Caco-2 (cell line): ENCODE measurements around the gene ARL4A. TPM values are rescaled to one million over a fixed set of nuclear protein-coding genes. Genes with fewer than 3 reads are reported as not detected.
"Not testable (repeated sequence)": the region's sequence is repeated elsewhere in the genome, so short reads cannot be mapped to it uniquely, and the experiment has no call there.

Experiments used
- BruUV-seq: library from RNA; stranded (reverse); fragments of 400-500 nt; replicated peaks from 2 replicates; lab custom pipeline; 2021; lab: Mats Ljungman, UMichigan
- CTCF ChIA-PET: fragments of 300-600 bp; sonication (Branson Sonifier 250); formaldehyde crosslinking; loops from one replicate; lab custom pipeline; 2022; ENCODE audit warnings: antibody characterized with exemption; lab: Charles Lee
- POLR2A ChIA-PET: fragments of 300-600 bp; sonication (Branson Sonifier 250); formaldehyde crosslinking; loops from one replicate; lab custom pipeline; 2022; ENCODE audit warnings: antibody characterized with exemption; lab: Charles Lee
- DNase-seq, 2 experiments: peaks; one replicate each; pipeline versions ENCODE4 v3.0.0 to v3.0.0-alpha.2; 2020 to 2022
- H3K27me3 ChIP-seq: replicated peaks from 2 replicates; pipeline ENCODE4 v1.6.0; 2011; ENCODE audit warnings: low read length; ENCODE audit not compliant: control insufficient read depth, insufficient read depth
- H3K36me3 ChIP-seq: 2 replicates; pipeline ENCODE4 v1.5.1; 2011; ENCODE audit warnings: low read length; ENCODE audit not compliant: control insufficient read depth, insufficient read depth
- H3K4me1 ChIP-seq: fragments of 250-450 bp; sonication (Bioruptor Pico); 2 replicates; pipeline ENCODE4 v1.5.1; 2020; ENCODE audit warnings: mild to moderate bottlenecking
- H3K4me3 ChIP-seq: 2 replicates; pipeline ENCODE4 v1.5.1; 2011; ENCODE audit warnings: low read depth, mild to moderate bottlenecking, control low read depth, low read length
- H3K9me3 ChIP-seq: fragments of 250-450 bp; sonication (Bioruptor Pico); 2 replicates; pipeline ENCODE4 v1.5.1; 2020; ENCODE audit warnings: mild to moderate bottlenecking, moderate library complexity
- H3K27ac Mint-ChIP-seq: one replicate; pipeline ENCODE4 v1.8.0; 2022; ENCODE audit warnings: mixed read lengths; ENCODE audit not compliant: unreplicated experiment
- H3K27me3 Mint-ChIP-seq: one replicate; pipeline ENCODE4 v1.8.0; 2022; ENCODE audit warnings: mixed read lengths; ENCODE audit not compliant: insufficient read depth, unreplicated experiment
- H3K36me3 Mint-ChIP-seq: one replicate; pipeline ENCODE4 v1.8.0; 2022; ENCODE audit warnings: mild to moderate bottlenecking, mixed read lengths; ENCODE audit not compliant: insufficient read depth, unreplicated experiment
- H3K4me1 Mint-ChIP-seq: one replicate; pipeline ENCODE4 v1.8.0; 2022; ENCODE audit warnings: low read depth, mixed read lengths; ENCODE audit not compliant: unreplicated experiment
- H3K4me3 Mint-ChIP-seq: one replicate; pipeline ENCODE4 v1.8.0; 2022; ENCODE audit warnings: mild to moderate bottlenecking, moderate library complexity, mixed read lengths; ENCODE audit not compliant: unreplicated experiment
- H3K9me3 Mint-ChIP-seq: one replicate; pipeline ENCODE4 v1.8.0; 2022; ENCODE audit warnings: mixed read lengths; ENCODE audit not compliant: unreplicated experiment
- CTCF ChIP-seq, 2 experiments: fragments of 200-600 bp in 1 of 2; IDR thresholded peaks; 1 replicate in 1 of 2; 2 replicates in 1 of 2; pipeline versions ENCODE4 v1.5.1 to v1.8.0; 2011 to 2022; ENCODE audit warnings: antibody characterized with exemption in 1 of 2, control low read depth in 1 of 2, inconsistent platforms in 1 of 2, low read depth in 1 of 2, low read length in 1 of 2, mild to moderate bottlenecking in 1 of 2, moderate library complexity in 1 of 2; ENCODE audit not compliant: insufficient read depth in 1 of 2, severe bottlenecking in 1 of 2, unreplicated experiment in 1 of 2
- intact Hi-C: fragments of 100-400 bp; cut with micrococcal nuclease; formaldehyde crosslinking; loops from one replicate; pipeline ENCODE4 v1.10.0; 2022; ENCODE audit not compliant: unreplicated experiment
- total RNA-seq: library from RNA; stranded (reverse); gene quantifications from 2 replicates; pipeline ENCODE4 v1.2.3, GENCODE V29; 2022

Gene ARL4A
- total RNA-seq, 1 experiment from 2014 or later: 40.6 TPM

GRCh38 chr7:12661581-12661980, 25.9 kb upstream of the ARL4A start:
- H3K4me3 ChIP-seq: no peak overlapping the region
- H3K4me1 ChIP-seq: peaks cover 9% of the 10 kb centered on the region; the same call in 1 of the 2 replicates
- H3K4me1 Mint-ChIP-seq: no peaks in the 10 kb centered on the region
- no peaks in the 10 kb centered on the region for H3K36me3 ChIP-seq
- no peak for TF ChIP-seq CTCF (IDR thresholded peaks at IDR 0.05; ENCODE audit: insufficient read depth in 1 of 2, low read depth in 1 of 2, low read length in 1 of 2, severe bottlenecking in 1 of 2, unreplicated experiment in 1 of 2)
- H3K27me3 ChIP-seq: no peaks in the 10 kb centered on the region
- ChIA-PET CTCF (no interaction called here), POLR2A (no interaction called here)
- DNase-seq: no peak
- H3K27ac Mint-ChIP-seq: no peak overlapping the region
- H3K4me3 Mint-ChIP-seq: no peak overlapping the region
- BruUV-seq: no TSS peak
- intact Hi-C loops: no loop called here
- H3K36me3 Mint-ChIP-seq: no peaks in the 10 kb centered on the region
- H3K9me3 ChIP-seq: no peaks in the 10 kb centered on the region
- H3K9me3 Mint-ChIP-seq: no peaks in the 10 kb centered on the region
- no peaks in the 10 kb centered on the region for H3K27me3 Mint-ChIP-seq

DNA sequence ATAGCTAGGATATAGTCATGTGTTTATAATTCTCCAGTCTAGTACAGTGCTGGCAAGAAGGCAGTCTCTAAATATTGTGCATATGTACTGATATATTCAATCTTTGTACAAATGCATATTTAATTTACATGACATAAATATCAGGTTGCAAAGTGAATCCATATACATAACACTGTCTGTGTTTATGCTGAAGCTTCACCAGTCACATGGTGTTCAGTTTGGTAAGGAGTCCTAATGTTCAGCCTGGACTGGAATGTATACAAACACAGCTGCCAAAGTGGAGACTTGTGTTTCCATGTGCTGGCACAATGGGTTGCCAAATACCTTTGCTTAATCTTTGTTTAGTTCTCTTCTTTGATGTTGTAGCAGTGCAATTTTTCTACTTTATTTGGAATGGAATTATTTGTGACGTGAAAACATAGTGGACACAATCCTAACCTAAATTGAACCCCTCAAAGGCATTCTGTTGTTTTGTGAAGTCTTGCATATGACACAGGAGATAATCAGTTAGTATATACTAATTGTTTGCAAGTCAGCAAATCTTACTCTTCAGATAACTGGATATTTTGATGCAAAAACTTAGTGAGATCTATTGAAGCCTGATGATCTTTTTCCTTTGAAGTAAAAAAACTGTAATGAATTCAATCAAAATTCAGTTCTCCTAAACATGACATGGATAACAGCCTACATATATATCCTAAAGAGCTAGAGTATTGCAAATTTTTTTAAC, 17.3 kb upstream of the ARL4A start:
- Mint-ChIP-seq H3K9me3 (no peaks in the 10 kb centered on the region), H3K4me1 (peaks cover 16% of the 10 kb centered on the region), H3K36me3 (no peaks in the 10 kb centered on the region), H3K4me3 (no peak overlapping the region), H3K27me3 (no peaks in the 10 kb centered on the region), H3K27ac (no peak overlapping the region)
- intact Hi-C loops: loop anchor here (1.0 to 10.0 kb wide), 2 partner anchors 30 to 1075 kb away; no protein-coding TSS in a partner anchor
- Histone ChIP-seq H3K27me3 (no peaks in the 10 kb centered on the region), H3K4me3 (no peak overlapping the region), H3K9me3 (no peaks in the 10 kb centered on the region), H3K4me1 (peaks cover 4% of the 10 kb centered on the region; the same call in 1 of the 2 replicates), H3K36me3 (no peaks in the 10 kb centered on the region)
- no TSS peak for BruUV-seq
- peak in 1 of 2 experiments; percentile 50 for DNase-seq
- ChIA-PET POLR2A (no interaction called here), CTCF (interaction anchor here (1.0 kb wide), 1 partner anchor 16 kb away, joined by 5 read pairs; no protein-coding TSS in a partner anchor)
- no peak for TF ChIP-seq CTCF (IDR thresholded peaks at IDR 0.05; ENCODE audit: insufficient read depth in 1 of 2, low read depth in 1 of 2, low read length in 1 of 2, severe bottlenecking in 1 of 2, unreplicated experiment in 1 of 2)

GRCh38 chr7:12670743-12671520, 16.5 kb upstream of the ARL4A start:
- CTCF ChIA-PET: interaction anchor here (0.7 to 1.0 kb wide), 2 partner anchors 16 to 49 kb away, joined by 5 to 13 read pairs; no protein-coding TSS in a partner anchor
- H3K4me3 Mint-ChIP-seq: no peak overlapping the region
- POLR2A ChIA-PET: no interaction called here
- Histone ChIP-seq H3K4me1 (peaks cover 4% of the 10 kb centered on the region; the same call in 1 of the 2 replicates), H3K36me3 (no peaks in the 10 kb centered on the region), H3K27me3 (no peaks in the 10 kb centered on the region), H3K9me3 (no peaks in the 10 kb centered on the region), H3K4me3 (no peak overlapping the region)
- intact Hi-C loops: loop anchor here (1.0 to 10.0 kb wide), 2 partner anchors 31 to 1074 kb away; no protein-coding TSS in a partner anchor
- peaks cover 19% of the 10 kb centered on the region for H3K4me1 Mint-ChIP-seq
- H3K27ac Mint-ChIP-seq: no peak overlapping the region
- peaks cover 5% of the 10 kb centered on the region for H3K9me3 Mint-ChIP-seq
- no TSS peak for BruUV-seq
- no peak for TF ChIP-seq CTCF (IDR thresholded peaks at IDR 0.05; ENCODE audit: insufficient read depth in 1 of 2, low read depth in 1 of 2, low read length in 1 of 2, severe bottlenecking in 1 of 2, unreplicated experiment in 1 of 2)
- no peaks in the 10 kb centered on the region for H3K27me3 Mint-ChIP-seq
- no peak for DNase-seq
- H3K36me3 Mint-ChIP-seq: no peaks in the 10 kb centered on the region

GRCh38 chr7:12673436-12673835, 14.0 kb upstream of the ARL4A start:
- H3K36me3 Mint-ChIP-seq, H3K9me3 ChIP-seq, H3K36me3 ChIP-seq, POLR2A ChIA-PET, H3K4me3 ChIP-seq, H3K27ac Mint-ChIP-seq, CTCF ChIA-PET, H3K27me3 Mint-ChIP-seq, H3K27me3 ChIP-seq, DNase-seq, H3K4me3 Mint-ChIP-seq, BruUV-seq, H3K4me1 ChIP-seq: not testable (repeated sequence)
- Mint-ChIP-seq H3K4me1 (peaks cover 19% of the 10 kb centered on the region), H3K9me3 (peaks cover 11% of the 10 kb centered on the region)
- intact Hi-C loops: loop anchor here (10.0 kb wide), 1 partner anchor 1071 kb away; no protein-coding TSS in a partner anchor
